K562 (cell line): ENCODE data around the gene PASD1. TPM values are rescaled to one million over a fixed set of nuclear protein-coding genes. Genes with fewer than 3 reads are reported as not detected.

Experiments
- BMI1 ChIP-seq: fragments of 150-350 bp; IDR thresholded peaks from 2 replicates; pipeline ENCODE4 v1.6.1; 2014; ENCODE audit warnings: low read length
- C11orf30 ChIP-seq: fragments of 450-650 bp; IDR thresholded peaks from 2 replicates; pipeline ENCODE4 v1.6.1; 2016; ENCODE audit warnings: low read depth, mild to moderate bottlenecking
- CEBPG ChIP-seq, 3 experiments: fragments of 200-800 bp in 1 of 3; sonication (Bioruptor generic) in 1 of 3; sonication (generic) in 1 of 3; formaldehyde crosslinking in 1 of 3; IDR thresholded peaks in 2 of 3; conservative IDR thresholded peaks in 1 of 3; 2 replicates each; pipeline versions ENCODE4 v1.6.1 to v1.8.0; 2016 to 2022; ENCODE audit warnings: missing compliant biosample characterization in 2 of 3, missing genetic modification characterization in 2 of 3, mild to moderate bottlenecking in 1 of 3, missing genetic modification reagents in 1 of 3
- CHD4 ChIP-seq: fragments of 200-600 bp; sonication (generic); IDR thresholded peaks from 3 replicates; pipeline ENCODE4 v1.6.1; 2012; ENCODE audit warnings: low read depth, mild to moderate bottlenecking, mixed read lengths, low read length, inconsistent platforms; ENCODE audit not compliant: insufficient read depth, insufficient replicate concordance, poor library complexity, severe bottlenecking
- CUX1 ChIP-seq: fragments of 200-800 bp; sonication (Bioruptor generic); IDR thresholded peaks from 2 replicates; pipeline ENCODE4 v1.6.1; 2016; ENCODE audit warnings: missing genetic modification characterization, missing compliant biosample characterization
- ETV6 ChIP-seq, 3 experiments: fragments of 150-350 bp in 1 of 3; sonication (generic) in 1 of 3; formaldehyde crosslinking in 1 of 3; IDR thresholded peaks; 2 replicates each; pipeline versions ENCODE4 v1.6.1 to v1.8.0; 2014 to 2022; ENCODE audit warnings: borderline replicate concordance in 2 of 3, low read depth in 2 of 3, antibody characterized with exemption in 1 of 3, low read length in 1 of 3, mild to moderate bottlenecking in 1 of 3, missing genetic modification reagents in 1 of 3
- FOXJ2 ChIP-seq: fragments of 200-800 bp; sonication (Bioruptor generic); IDR thresholded peaks from 2 replicates; pipeline ENCODE4 v1.6.1; 2016; ENCODE audit warnings: missing genetic modification characterization, missing compliant biosample characterization
- HDAC2 ChIP-seq: fragments of 450-650 bp; IDR thresholded peaks from 2 replicates; pipeline ENCODE4 v1.6.1; 2016; ENCODE audit warnings: mild to moderate bottlenecking
- HNRNPH1 ChIP-seq: fragments of 200-400 bp; formaldehyde crosslinking; optimal IDR thresholded peaks from 2 replicates; pipeline ENCODE3; 2017; ENCODE audit warnings: low read depth, mild to moderate bottlenecking, low read length, moderate library complexity
- MBD1 ChIP-seq: fragments of 250-450 bp; sonication (Bioruptor Pico); IDR thresholded peaks from 2 replicates; pipeline ENCODE4 v1.8.0; 2022; ENCODE audit warnings: inconsistent platforms
- NR2C1 ChIP-seq, 2 experiments: fragments of 450-650 bp; IDR thresholded peaks; 2 replicates each; pipeline ENCODE4 v1.6.1; 2017; ENCODE audit warnings: mild to moderate bottlenecking in 2 of 2, antibody characterized with exemption in 1 of 2, inconsistent platforms in 1 of 2, missing compliant biosample characterization in 1 of 2, missing genetic modification characterization in 1 of 2
- OTX1 ChIP-seq: fragments of 450-650 bp; formaldehyde crosslinking; IDR thresholded peaks from 2 replicates; pipeline ENCODE4 v1.4.0; 2022; ENCODE audit warnings: mild to moderate bottlenecking
- POLR2H ChIP-seq: IDR thresholded peaks from 2 replicates; pipeline ENCODE4 v1.6.1; 2016; ENCODE audit warnings: missing genetic modification characterization, low read depth, mild to moderate bottlenecking, control low read depth, missing compliant biosample characterization, moderate library complexity
- SIN3A ChIP-seq, 2 experiments: fragments of 150-350 bp in 1 of 2; IDR thresholded peaks; 2 replicates each; pipeline ENCODE4 v1.6.1; 2011 to 2016; ENCODE audit warnings: borderline replicate concordance in 2 of 2, low read depth in 2 of 2, low read length in 2 of 2, mild to moderate bottlenecking in 2 of 2, moderate library complexity in 2 of 2; ENCODE audit not compliant: control insufficient read depth in 1 of 2
- TEAD4 ChIP-seq, 2 experiments: sonication (generic) in 1 of 2; formaldehyde crosslinking in 1 of 2; IDR thresholded peaks; 2 replicates each; pipeline versions ENCODE4 v1.6.1 to v1.8.0; 2012 to 2022; ENCODE audit warnings: borderline replicate concordance in 1 of 2, inconsistent platforms in 1 of 2, low read length in 1 of 2, mild to moderate bottlenecking in 1 of 2, missing genetic modification reagents in 1 of 2
- ZNF316 ChIP-seq: fragments of 450-650 bp; IDR thresholded peaks from 2 replicates; pipeline ENCODE4 v1.6.1; 2016
- ZNF395 ChIP-seq: fragments of 200-800 bp; sonication (Bioruptor generic); IDR thresholded peaks from 2 replicates; pipeline ENCODE4 v1.6.1; 2017; ENCODE audit warnings: missing genetic modification characterization, missing compliant biosample characterization
- ZNF444 ChIP-seq: fragments of 250-450 bp; sonication (Bioruptor Pico); IDR thresholded peaks from 2 replicates; pipeline ENCODE4 v1.4.0; 2020; ENCODE audit warnings: mild to moderate bottlenecking, moderate library complexity
- polyA plus RNA-seq, 8 experiments: library from polyadenylated mRNA; depleted of rRNA in 4 of 8; stranded (reverse) in 5 of 8; unstranded in 3 of 8; fragments of >200 nt; fragmentation: Nextera tagmentation in 2 of 8; fragmentation: Illumina TruSeq in 1 of 8; extraction: Ambion mirVana in 2 of 8; extraction: Trizol in 1 of 8; gene quantifications; 2 replicates each; pipeline versions ENCODE4 v1.2.1 to v1.2.3, GENCODE V29; 2011 to 2014; ENCODE audit warnings: inconsistent platforms in 1 of 8, missing spikeins in 1 of 8
- total RNA-seq, 7 experiments: library from RNA; depleted of rRNA in 6 of 7; stranded (reverse); fragments of >200 nt in 6 of 7; fragmentation: Illumina TruSeq in 2 of 7; extraction: Trizol in 2 of 7; gene quantifications; 2 replicates each; pipeline versions ENCODE4 v1.2.1 to v1.2.3, GENCODE V29; 2011 to 2021; ENCODE audit warnings: low replicate concordance in 1 of 7

Gene PASD1
- total and polyA plus RNA-seq, 9 of the 15 experiments (the other 6 are each of a cell fraction or from before 2014, with no cell fraction given), result 1.7 to 12.8 (median 9.6) TPM

DNA sequence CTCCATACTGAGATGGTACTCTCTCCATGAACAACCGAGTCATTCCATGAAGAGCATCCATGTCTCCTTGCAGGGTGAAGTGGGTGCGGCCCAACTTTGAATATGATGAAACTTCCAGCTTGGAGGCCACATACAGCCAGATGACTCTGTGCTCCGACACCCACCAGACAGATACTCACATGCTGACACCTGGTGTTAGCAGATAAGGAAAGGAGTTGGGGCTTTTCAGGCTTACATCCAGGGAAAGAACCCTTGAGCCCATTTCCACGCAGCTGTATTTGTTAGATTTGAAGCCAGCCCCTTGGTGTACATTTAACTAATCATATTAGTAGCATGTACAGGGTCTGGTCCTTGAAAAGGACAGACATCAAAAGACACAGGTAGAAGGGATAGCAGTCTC is 69.7 kb downstream of the PASD1 start (continued):
- peak; percentile 97 for TF ChIP-seq TEAD4 (IDR thresholded peaks at IDR 0.05; ENCODE audit: low read length)
- TF ChIP-seq TEAD4 (CRISPR knock-in tag; IDR thresholded peaks at IDR 0.05; ENCODE audit: borderline replicate concordance), result no peak
- no peak for TF ChIP-seq NR2C1 (IDR thresholded peaks at IDR 0.05)
- no peak for TF ChIP-seq NR2C1 (tag; IDR thresholded peaks at IDR 0.05)
- TF ChIP-seq ZNF395 (CRISPR knock-in tag), result no peak
- no peak for TF ChIP-seq ETV6 (IDR thresholded peaks at IDR 0.05; ENCODE audit: borderline replicate concordance in 1 of 2, low read depth in 2 of 2, low read length in 1 of 2)
- no peak for TF ChIP-seq ETV6 (CRISPR knock-in tag; IDR thresholded peaks at IDR 0.05; ENCODE audit: borderline replicate concordance)
- no peak for TF ChIP-seq ZNF316
- no peak for TF ChIP-seq OTX1 (CRISPR knock-in tag)
- peak; percentile 37; the same call in 1 of the 2 replicates for TF ChIP-seq HDAC2
- TF ChIP-seq CUX1 (CRISPR knock-in tag), result no peak
- no peak for TF ChIP-seq MBD1 (CRISPR knock-in tag)
- TF ChIP-seq C11orf30, result no peak
- no peak for TF ChIP-seq POLR2H (tag)
- TF ChIP-seq FOXJ2 (tag), result no peak
- no peak for TF ChIP-seq HNRNPH1
- TF ChIP-seq SIN3A (IDR thresholded peaks at IDR 0.05; ENCODE audit: borderline replicate concordance in 2 of 2, control insufficient read depth in 1 of 2, low read depth in 2 of 2, low read length in 2 of 2), result no peak
- no peak for TF ChIP-seq ZNF444 (CRISPR knock-in tag)
- TF ChIP-seq CHD4, result no peak
- peak; percentile 84 for TF ChIP-seq CEBPG (CRISPR knock-in tag; IDR thresholded peaks at IDR 0.05)
- TF ChIP-seq CEBPG (tag; conservative IDR thresholded peaks at IDR 0.05 in 1 of 2, IDR thresholded peaks at IDR 0.05 in 1 of 2), result peak in 1 of 2 experiments; percentile 79; a peak in 3 of 4 replicates
- no peak for TF ChIP-seq BMI1
